Mesendoderm (in vitro differentiated cells): ENCODE measurements around the gene TBL1X.
"Not testable (repeated sequence)": the region's sequence is repeated elsewhere in the genome, so short reads cannot be mapped to it uniquely, and the experiment has no call there.

Experiments
- DNase-seq: peaks from one replicate; pipeline ENCODE4 v3.0.0; 2013
- H2AK5ac ChIP-seq: 2 replicates; pipeline ENCODE4 v1.6.1; 2013; ENCODE audit warnings: low read length, inconsistent platforms
- H2BK120ac ChIP-seq: 2 replicates; pipeline ENCODE4 v1.6.1; 2013; ENCODE audit warnings: low read depth, mild to moderate bottlenecking, low read length, moderate library complexity, mixed read lengths
- H2BK15ac ChIP-seq: replicated peaks from 2 replicates; pipeline ENCODE4 v1.6.1; 2013; ENCODE audit warnings: low read depth, mild to moderate bottlenecking, moderate library complexity
- H2BK5ac ChIP-seq: 2 replicates; pipeline ENCODE4 v1.6.1; 2013; ENCODE audit warnings: low read length, inconsistent platforms
- H3K18ac ChIP-seq: 2 replicates; pipeline ENCODE4 v1.6.1; 2013; ENCODE audit warnings: mild to moderate bottlenecking, low read length, mixed read lengths
- H3K23ac ChIP-seq: one replicate; pipeline ENCODE4 v1.6.1; 2013; ENCODE audit warnings: low read length
- H3K27ac ChIP-seq: 2 replicates; pipeline ENCODE4 v1.5.1; 2013; ENCODE audit warnings: low read depth, mild to moderate bottlenecking, inconsistent platforms, low read length, moderate library complexity
- H3K27me3 ChIP-seq: 2 replicates; pipeline ENCODE4 v1.6.1; 2013; ENCODE audit warnings: low read length, control low read depth, mild to moderate bottlenecking, inconsistent platforms; ENCODE audit not compliant: insufficient read depth, poor library complexity
- H3K36me3 ChIP-seq: 2 replicates; pipeline ENCODE4 v1.6.1; 2013; ENCODE audit warnings: low read length, inconsistent platforms; ENCODE audit not compliant: control insufficient read depth, insufficient read depth
- H3K4ac ChIP-seq: one replicate; pipeline ENCODE4 v1.6.1; 2013; ENCODE audit warnings: low read depth, mild to moderate bottlenecking, low read length, moderate library complexity
- H3K4me1 ChIP-seq: 2 replicates; pipeline ENCODE4 v1.6.1; 2013; ENCODE audit warnings: low read depth, low read length, inconsistent platforms; ENCODE audit not compliant: control insufficient read depth
- H3K4me2 ChIP-seq: 2 replicates; pipeline ENCODE4 v1.6.1; 2013; ENCODE audit warnings: low read length
- H3K4me3 ChIP-seq: 2 replicates; pipeline ENCODE4 v1.5.1; 2013; ENCODE audit warnings: mild to moderate bottlenecking, low read length
- H3K56ac ChIP-seq: one replicate; pipeline ENCODE4 v1.6.1; 2013; ENCODE audit warnings: low read length
- H3K79me1 ChIP-seq: 2 replicates; pipeline ENCODE4 v1.6.1; 2013; ENCODE audit warnings: low read length, inconsistent platforms
- H3K79me2 ChIP-seq: 2 replicates; pipeline ENCODE4 v1.6.1; 2013; ENCODE audit warnings: mild to moderate bottlenecking, low read length; ENCODE audit not compliant: control insufficient read depth, insufficient read depth
- H3K9ac ChIP-seq: 2 replicates; pipeline ENCODE4 v1.6.1; 2013; ENCODE audit warnings: low read length, inconsistent platforms
- H4K5ac ChIP-seq: one replicate; pipeline ENCODE4 v1.6.1; 2013; ENCODE audit warnings: low read length
- H4K8ac ChIP-seq: one replicate; pipeline ENCODE4 v1.6.1; 2013; ENCODE audit warnings: low read depth, mild to moderate bottlenecking, control low read depth, low read length, moderate library complexity
- WGBS: extraction: QIAGEN DNeasy Blood & Tissue Kit; methylation state at CpG from one replicate; pipeline ENCODE4 v1.1.7; 2013; ENCODE audit warnings: low lambda C conversion rate, missing lambda C conversion rate; ENCODE audit not compliant: insufficient coverage; ENCODE audit errors: extremely low coverage; 5-methylcytosine and 5-hydroxymethylcytosine counted together

The TBL1X gene

GRCh38 chrX:9456250-9457074 is 8.4 kb upstream of the TBL1X start:
- H3K18ac ChIP-seq = no peak overlapping the region
- H3K79me2 ChIP-seq = no peaks in the 10 kb centered on the region
- H2BK15ac ChIP-seq = no peak overlapping the region
- no peaks in the 10 kb centered on the region for H3K4me1 ChIP-seq
- H2BK120ac ChIP-seq = no peak overlapping the region
- H3K23ac ChIP-seq = no peak overlapping the region
- no peak overlapping the region for H2AK5ac ChIP-seq
- no peak overlapping the region for H3K27ac ChIP-seq
- H3K9ac ChIP-seq = no peak overlapping the region
- H4K5ac ChIP-seq = no peak overlapping the region
- no peak overlapping the region for H3K4me2 ChIP-seq
- no peak overlapping the region for H3K4ac ChIP-seq
- H3K27me3 ChIP-seq = no peaks in the 10 kb centered on the region
- WGBS = no CpG with 5 or more reads among the region's 8 CpGs
- DNase-seq = no peak
- H3K56ac ChIP-seq = no peak overlapping the region
- no peaks in the 10 kb centered on the region for H3K36me3 ChIP-seq
- H3K79me1 ChIP-seq = no peaks in the 10 kb centered on the region
- no peak overlapping the region for H2BK5ac ChIP-seq
- no peak overlapping the region for H4K8ac ChIP-seq
- H3K4me3 ChIP-seq = no peak overlapping the region

GRCh38 chrX:9458034-9458433 is 6.8 kb upstream of the TBL1X start:
- not testable (repeated sequence) for H3K9ac ChIP-seq, H3K4me1 ChIP-seq, H3K56ac ChIP-seq, H3K4me3 ChIP-seq, H3K79me1 ChIP-seq, H3K18ac ChIP-seq, H3K23ac ChIP-seq, H3K79me2 ChIP-seq, H3K4me2 ChIP-seq, H4K8ac ChIP-seq, H2AK5ac ChIP-seq, DNase-seq, H2BK5ac ChIP-seq, H3K4ac ChIP-seq, H3K27ac ChIP-seq, H2BK120ac ChIP-seq, H3K27me3 ChIP-seq, H3K36me3 ChIP-seq, H2BK15ac ChIP-seq, H4K5ac ChIP-seq
- no CpG with 5 or more reads among the region's 12 CpGs for whole genome bisulfite sequencing

- Histone ChIP-seq H3K56ac (no peak overlapping the region), H4K8ac (no peak overlapping the region), H2AK5ac (no peak overlapping the region), H3K27me3 (no peaks in the 10 kb centered on the region), H3K4ac (no peak overlapping the region), H2BK15ac (no peak overlapping the region), H3K23ac (no peak overlapping the region), H3K27ac (no peak overlapping the region), H3K4me1 (no peaks in the 10 kb centered on the region), H3K79me2 (no peaks in the 10 kb centered on the region), H3K4me3 (no peak overlapping the region), H3K9ac (no peak overlapping the region), H3K36me3 (no peaks in the 10 kb centered on the region), H2BK120ac (no peak overlapping the region), H3K79me1 (no peaks in the 10 kb centered on the region), H4K5ac (no peak overlapping the region), H2BK5ac (no peak overlapping the region), H3K4me2 (no peak overlapping the region), H3K18ac (no peak overlapping the region)
- no peak for DNase-seq
- no CpG with 5 or more reads among the region's 2 CpGs for WGBS
Measured at GRCh38 chrX:9458516-9459078, 6.3 kb upstream of the TBL1X start.

- no peak overlapping the region for H2BK15ac ChIP-seq
- no peak overlapping the region for H3K4me2 ChIP-seq
- H2AK5ac ChIP-seq = no peak overlapping the region
Measured at GRCh38 chrX:9459186-9459748, 5.6 kb upstream of the TBL1X start.

GRCh38 chrX:9461087-9461486 is 3.8 kb upstream of the TBL1X start:
- Histone ChIP-seq H2AK5ac (no peak overlapping the region), H4K8ac (no peak overlapping the region), H2BK120ac (no peak overlapping the region), H2BK5ac (no peak overlapping the region), H3K9ac (no peak overlapping the region), H4K5ac (no peak overlapping the region), H3K27ac (no peak overlapping the region), H3K79me1 (no peaks in the 10 kb centered on the region), H3K23ac (no peak overlapping the region), H3K4ac (no peak overlapping the region), H3K4me1 (no peaks in the 10 kb centered on the region), H3K56ac (no peak overlapping the region), H3K79me2 (peaks cover under 1% of the 10 kb centered on the region), H3K4me2 (no peak overlapping the region), H2BK15ac (no peak overlapping the region), H3K27me3 (no peaks in the 10 kb centered on the region), H3K18ac (no peak overlapping the region), H3K4me3 (no peak overlapping the region), H3K36me3 (no peaks in the 10 kb centered on the region)
- DNase-seq = no peak
- no CpG with 5 or more reads among the region's 6 CpGs for WGBS

More at GRCh38 chrX:9459186-9459748, 5.6 kb upstream of the TBL1X start:
- DNase-seq = no peak
- H3K79me2 ChIP-seq = no peaks in the 10 kb centered on the region
- H3K79me1 ChIP-seq = no peaks in the 10 kb centered on the region
- no peak overlapping the region for H3K27ac ChIP-seq
- H3K36me3 ChIP-seq = no peaks in the 10 kb centered on the region
- no peaks in the 10 kb centered on the region for H3K4me1 ChIP-seq
- no peak overlapping the region for H3K9ac ChIP-seq
- H2BK120ac ChIP-seq = no peak overlapping the region
- no peak overlapping the region for H3K56ac ChIP-seq
- no peak overlapping the region for H2BK5ac ChIP-seq
- no peak overlapping the region for H3K4me3 ChIP-seq
- no peak overlapping the region for H3K4ac ChIP-seq
- H4K5ac ChIP-seq = no peak overlapping the region
- no peak overlapping the region for H4K8ac ChIP-seq
- H3K23ac ChIP-seq = no peak overlapping the region
- no CpG with 5 or more reads among the region's 3 CpGs for whole genome bisulfite sequencing
- no peaks in the 10 kb centered on the region for H3K27me3 ChIP-seq
- H3K18ac ChIP-seq = no peak overlapping the region
